ENCODE results near the gene CDKAL1.

GRCh38 chr6:20608905-20609304, 74.6 kb downstream of the CDKAL1 start:
- TF ChIP-seq YY1 (IDR thresholded peaks at IDR 0.05; ENCODE audit: low read depth) = no peak
- TF ChIP-seq EP300 (IDR thresholded peaks at IDR 0.05; ENCODE audit: borderline replicate concordance) = no peak
- TF ChIP-seq REST (IDR thresholded peaks at IDR 0.05; ENCODE audit: low read depth) = no peak
